ENCODE data around the gene MRGPRX3.
A peak's percentile ranks its signal among the peaks of the same experiment; 100 is the strongest.

MRGPRX3 gene

DNA sequence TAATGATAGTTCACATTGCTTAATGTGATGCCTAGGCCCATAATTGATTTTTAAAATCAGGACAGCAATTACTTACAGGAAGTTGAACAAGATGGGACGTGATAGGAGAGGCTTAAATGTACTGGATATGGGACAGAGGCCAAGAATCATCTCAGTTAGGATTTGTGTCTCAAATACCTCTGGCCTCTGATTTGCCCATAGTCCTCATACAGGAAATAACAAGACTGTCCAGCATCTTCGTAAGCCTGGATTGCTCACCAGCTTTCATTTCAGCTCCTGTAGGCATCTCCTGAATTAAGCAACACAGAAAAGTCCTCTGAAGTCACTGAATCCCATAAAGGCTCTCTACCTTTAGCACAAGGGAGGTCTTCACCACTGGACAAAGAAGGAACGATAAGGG is at the start of gene MRGPRX3:
Gene MRGPRX3 (plus strand): TSS at position 231 of the 400 bp plus-strand sequence. CDS start 4,632 bp downstream, outside the sequence.
- Histone ChIP-seq H3K9ac (ENCODE audit: low read length) (no peak within 1 kb of the TSS), H3K9me3 (ENCODE audit: control insufficient read depth, low read length) (no peaks in the 10 kb centered on the region), H3K4me1 (ENCODE audit: control insufficient read depth, insufficient read depth, low read length) (no peaks in the 10 kb centered on the region), H3K36me3 (ENCODE audit: control insufficient read depth, insufficient read depth, low read length) (no peaks in the 10 kb centered on the region), H3K27me3 (ENCODE audit: control insufficient read depth, insufficient read depth, low read length) (no peaks in the 10 kb centered on the region), H3K4me3 (ENCODE audit: low read length) (no peak within 1 kb of the TSS)

DNA sequence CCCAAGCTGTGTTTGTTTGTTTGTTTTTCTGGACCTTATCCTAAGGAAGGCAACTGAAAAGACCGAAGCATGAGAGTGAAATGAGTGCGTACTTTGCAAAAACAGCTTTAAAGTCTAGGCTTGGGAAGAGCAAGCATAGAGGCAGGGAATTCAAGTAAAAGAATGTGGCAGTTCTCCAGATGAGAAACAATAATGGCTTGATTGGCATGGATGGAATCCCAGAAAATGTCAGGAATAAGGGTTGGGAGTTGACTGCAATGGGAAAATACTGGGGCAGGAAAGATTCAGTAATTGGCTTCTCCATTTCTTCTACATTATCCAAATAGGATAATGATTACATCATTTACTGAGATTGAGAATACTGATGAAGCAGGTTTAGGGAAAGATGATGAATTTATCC is 44.0 kb upstream of the MRGPRX3 start:
- Histone ChIP-seq H3K4me1 (ENCODE audit: control insufficient read depth, insufficient read depth, low read length) (no peaks in the 10 kb centered on the region), H3K9ac (ENCODE audit: low read length) (no peak overlapping the region), H3K9me3 (ENCODE audit: control insufficient read depth, low read length) (no peaks in the 10 kb centered on the region), H3K27me3 (ENCODE audit: control insufficient read depth, insufficient read depth, low read length) (no peaks in the 10 kb centered on the region), H3K36me3 (ENCODE audit: control insufficient read depth, insufficient read depth, low read length) (no peaks in the 10 kb centered on the region), H3K4me3 (ENCODE audit: low read length) (no peak overlapping the region)

DNA sequence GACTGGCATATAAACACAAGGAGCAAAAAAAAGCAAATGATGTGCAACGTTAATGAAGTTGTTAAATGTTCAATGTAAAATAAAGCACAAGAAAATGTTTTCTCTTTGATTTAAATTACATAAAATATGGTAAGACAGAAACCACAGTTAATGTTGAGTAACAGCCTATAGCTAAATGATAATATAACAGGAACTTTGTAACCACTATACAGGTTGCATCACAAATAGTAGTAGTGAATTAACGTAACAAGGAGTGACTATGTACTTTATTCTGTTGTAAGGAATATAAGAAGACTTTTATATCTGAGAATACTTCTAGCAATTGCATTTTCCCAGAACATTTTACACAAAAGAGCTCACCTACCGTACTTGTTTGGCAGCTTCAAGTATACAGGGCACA is 43.4 kb upstream of the MRGPRX3 start:
- Histone ChIP-seq H3K9ac (ENCODE audit: low read length) (no peak overlapping the region), H3K9me3 (ENCODE audit: control insufficient read depth, low read length) (no peaks in the 10 kb centered on the region), H3K4me1 (ENCODE audit: control insufficient read depth, insufficient read depth, low read length) (peaks cover 4% of the 10 kb centered on the region), H3K36me3 (ENCODE audit: control insufficient read depth, insufficient read depth, low read length) (no peaks in the 10 kb centered on the region), H3K27me3 (ENCODE audit: control insufficient read depth, insufficient read depth, low read length) (no peaks in the 10 kb centered on the region), H3K4me3 (ENCODE audit: low read length) (no peak overlapping the region)

DNA sequence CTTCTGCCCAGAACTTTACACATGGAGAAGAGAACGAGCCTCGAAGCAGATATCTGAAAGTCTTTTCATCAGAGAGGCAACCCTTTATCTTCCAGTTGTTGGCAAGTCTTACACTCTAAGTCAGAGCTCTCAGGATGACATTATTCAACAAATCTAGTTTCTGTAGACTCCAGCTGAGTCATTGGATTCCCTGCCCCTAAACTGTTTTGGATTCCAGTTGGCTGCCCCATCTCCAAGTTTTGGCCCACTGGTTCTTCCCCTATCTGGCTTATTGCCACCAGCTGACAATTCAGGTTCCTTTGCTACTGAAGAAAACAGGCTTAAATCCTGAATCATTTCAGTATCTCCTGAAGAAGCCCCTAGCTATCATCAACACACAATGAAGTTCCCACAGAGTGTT is 40.6 kb upstream of the MRGPRX3 start:
- Histone ChIP-seq H3K9me3 (ENCODE audit: control insufficient read depth, low read length) (no peaks in the 10 kb centered on the region), H3K4me3 (ENCODE audit: low read length) (no peak overlapping the region), H3K36me3 (ENCODE audit: control insufficient read depth, insufficient read depth, low read length) (no peaks in the 10 kb centered on the region), H3K27me3 (ENCODE audit: control insufficient read depth, insufficient read depth, low read length) (no peaks in the 10 kb centered on the region), H3K9ac (ENCODE audit: low read length) (no peak overlapping the region), H3K4me1 (ENCODE audit: control insufficient read depth, insufficient read depth, low read length) (peaks cover 8% of the 10 kb centered on the region)

DNA sequence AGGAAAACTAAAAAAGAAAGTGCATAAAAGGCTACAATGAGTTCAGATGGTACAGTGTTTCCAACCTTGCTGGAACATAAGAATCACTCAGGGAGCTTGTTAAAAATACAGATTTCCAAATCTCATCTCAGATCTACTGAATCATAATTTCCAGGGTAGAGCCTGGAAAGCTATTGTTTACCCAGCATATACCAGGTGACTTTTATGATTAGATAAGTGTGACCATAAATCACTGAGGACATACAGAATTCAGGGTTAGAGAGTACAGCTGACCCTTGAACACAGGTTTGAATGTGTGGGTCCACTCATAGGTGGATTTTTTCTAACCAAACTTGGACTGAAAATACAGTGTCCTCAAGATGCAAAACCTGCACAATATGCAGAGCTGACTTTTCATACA is 38.4 kb upstream of the MRGPRX3 start:
- Histone ChIP-seq H3K4me3 (ENCODE audit: low read length) (no peak overlapping the region), H3K4me1 (ENCODE audit: control insufficient read depth, insufficient read depth, low read length) (peaks cover 8% of the 10 kb centered on the region), H3K9me3 (ENCODE audit: control insufficient read depth, low read length) (no peaks in the 10 kb centered on the region), H3K9ac (ENCODE audit: low read length) (no peak overlapping the region), H3K27me3 (ENCODE audit: control insufficient read depth, insufficient read depth, low read length) (no peaks in the 10 kb centered on the region), H3K36me3 (ENCODE audit: control insufficient read depth, insufficient read depth, low read length) (no peaks in the 10 kb centered on the region)

DNA sequence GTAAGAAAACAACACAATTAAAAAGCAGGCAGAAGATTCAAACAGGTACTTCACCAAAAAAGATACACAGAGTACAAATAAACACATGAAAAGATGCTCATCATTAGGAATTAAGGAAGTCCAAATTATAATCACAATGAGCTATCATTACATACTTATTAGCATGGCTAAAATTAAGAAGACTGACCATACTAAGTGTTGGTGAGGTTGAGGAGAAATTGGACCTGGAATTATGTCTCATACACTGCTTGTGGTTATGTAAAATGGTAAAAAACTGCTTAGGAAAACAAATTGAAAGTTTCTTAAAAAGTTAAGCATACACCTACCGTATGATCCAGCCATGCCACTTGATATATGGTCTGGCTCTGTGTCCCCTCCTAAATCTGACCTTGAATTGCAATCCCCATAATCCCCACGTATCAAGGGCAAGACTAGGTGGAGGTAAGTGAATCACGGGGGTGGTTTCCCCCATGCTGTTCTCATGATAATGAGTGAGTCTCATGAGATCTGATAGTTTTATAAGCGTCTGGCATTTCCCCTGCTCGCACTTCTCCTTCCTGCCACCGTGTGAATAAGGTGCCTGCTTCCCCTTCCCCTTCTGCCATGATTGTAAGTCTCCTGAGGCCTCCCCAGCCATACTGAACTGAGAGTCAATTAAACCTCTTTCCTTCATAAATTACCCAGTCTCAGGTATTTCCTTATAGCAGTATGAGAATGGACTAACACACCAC is 31.3 kb upstream of the MRGPRX3 start:
- Histone ChIP-seq H3K9ac (ENCODE audit: low read length) (no peak overlapping the region), H3K36me3 (ENCODE audit: control insufficient read depth, insufficient read depth, low read length) (no peaks in the 10 kb centered on the region), H3K9me3 (ENCODE audit: control insufficient read depth, low read length) (no peaks in the 10 kb centered on the region), H3K4me1 (ENCODE audit: control insufficient read depth, insufficient read depth, low read length) (no peaks in the 10 kb centered on the region), H3K4me3 (ENCODE audit: low read length) (no peak overlapping the region), H3K27me3 (ENCODE audit: control insufficient read depth, insufficient read depth, low read length) (no peaks in the 10 kb centered on the region)

DNA sequence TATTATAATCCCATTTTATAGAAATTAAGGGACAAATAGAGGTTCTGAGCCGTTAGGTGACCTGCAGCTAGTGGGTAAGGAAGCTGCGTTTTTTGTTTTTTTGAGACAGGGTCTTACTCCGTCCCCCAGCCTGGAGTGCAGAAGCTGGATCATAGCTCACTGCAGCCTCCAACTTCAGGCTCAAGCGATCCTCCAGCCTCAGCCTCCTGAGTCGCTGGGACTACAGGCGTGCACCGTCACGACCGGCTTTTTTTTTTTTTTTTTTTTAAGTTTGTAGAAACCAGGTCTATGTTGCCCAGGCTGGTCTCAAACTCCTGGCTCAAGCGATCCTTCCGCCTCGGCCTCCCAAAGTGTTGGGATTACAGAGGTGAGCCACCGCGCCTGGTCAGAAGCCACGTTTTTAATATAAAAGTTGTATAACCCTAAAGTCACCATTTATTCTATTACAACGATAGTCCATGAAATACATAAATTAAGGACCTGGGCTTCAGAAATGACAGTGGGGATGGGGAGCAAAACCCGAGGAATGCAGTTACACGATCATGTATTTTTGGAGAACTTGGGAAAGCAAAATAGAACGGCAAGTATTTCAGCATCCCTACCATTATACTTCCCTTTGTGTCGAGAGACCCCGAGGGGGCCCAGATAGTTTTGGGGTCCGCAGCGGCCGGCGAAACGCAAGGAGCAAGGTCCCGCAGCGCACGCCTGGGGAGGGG is 27.1 kb upstream of the MRGPRX3 start:
- Histone ChIP-seq H3K4me3 (ENCODE audit: low read length) (peak overlapping the region; percentile 61), H3K27me3 (ENCODE audit: control insufficient read depth, insufficient read depth, low read length) (peaks cover 2% of the 10 kb centered on the region), H3K9ac (ENCODE audit: low read length) (peak overlapping the region; percentile 84), H3K9me3 (ENCODE audit: control insufficient read depth, low read length) (no peaks in the 10 kb centered on the region), H3K36me3 (ENCODE audit: control insufficient read depth, insufficient read depth, low read length) (no peaks in the 10 kb centered on the region), H3K4me1 (ENCODE audit: control insufficient read depth, insufficient read depth, low read length) (no peaks in the 10 kb centered on the region)

DNA sequence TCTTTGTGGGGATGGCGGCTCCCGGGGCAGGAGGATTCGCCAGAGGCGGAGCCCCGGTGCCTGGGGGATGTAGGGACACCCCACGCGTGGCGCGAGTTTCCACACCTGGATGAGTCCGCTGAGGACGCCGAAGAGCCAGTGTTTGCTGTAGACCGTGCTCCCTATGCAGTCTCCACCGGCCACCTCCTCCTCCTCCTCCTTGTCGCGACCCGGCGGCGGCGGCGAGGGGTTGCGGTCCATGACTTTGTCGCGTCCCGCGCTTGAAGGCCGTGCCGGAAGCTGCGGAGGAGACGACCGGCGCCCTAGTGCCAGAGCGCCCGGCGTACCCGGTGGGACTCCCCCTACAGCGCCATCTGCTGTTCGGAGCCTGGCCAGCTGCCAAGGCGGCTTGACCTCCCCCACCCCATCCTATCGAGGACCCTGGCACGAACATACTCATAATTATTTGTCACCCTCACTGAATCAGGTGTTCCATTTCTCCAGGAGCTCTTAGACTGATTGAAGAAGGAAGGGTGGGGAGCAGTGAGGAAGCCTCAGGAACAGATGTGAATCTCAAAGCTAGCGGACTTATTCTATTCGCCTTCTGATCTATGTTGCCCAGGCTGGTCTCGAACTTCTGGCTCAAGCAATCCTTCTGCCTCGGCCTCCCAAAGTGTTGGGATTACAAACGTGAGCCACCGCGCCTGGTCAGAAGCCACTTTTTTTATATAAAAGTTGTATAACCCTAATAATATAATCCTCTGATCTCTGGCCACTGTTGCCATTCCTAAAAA is 26.4 kb upstream of the MRGPRX3 start, which contains the start of gene SAAL1:
Gene SAAL1 (minus strand): TSS at position 281 of the 773 bp plus-strand sequence. CDS start 41 bp downstream, at position 240.
- Histone ChIP-seq H3K4me3 (ENCODE audit: low read length) (peak within 1 kb of the TSS; percentile 61), H3K9me3 (ENCODE audit: control insufficient read depth, low read length) (no peaks in the 10 kb centered on the region), H3K4me1 (ENCODE audit: control insufficient read depth, insufficient read depth, low read length) (no peaks in the 10 kb centered on the region), H3K9ac (ENCODE audit: low read length) (peak within 1 kb of the TSS; percentile 84), H3K36me3 (ENCODE audit: control insufficient read depth, insufficient read depth, low read length) (no peaks in the 10 kb centered on the region), H3K27me3 (ENCODE audit: control insufficient read depth, insufficient read depth, low read length) (peaks cover 5% of the 10 kb centered on the region)

DNA sequence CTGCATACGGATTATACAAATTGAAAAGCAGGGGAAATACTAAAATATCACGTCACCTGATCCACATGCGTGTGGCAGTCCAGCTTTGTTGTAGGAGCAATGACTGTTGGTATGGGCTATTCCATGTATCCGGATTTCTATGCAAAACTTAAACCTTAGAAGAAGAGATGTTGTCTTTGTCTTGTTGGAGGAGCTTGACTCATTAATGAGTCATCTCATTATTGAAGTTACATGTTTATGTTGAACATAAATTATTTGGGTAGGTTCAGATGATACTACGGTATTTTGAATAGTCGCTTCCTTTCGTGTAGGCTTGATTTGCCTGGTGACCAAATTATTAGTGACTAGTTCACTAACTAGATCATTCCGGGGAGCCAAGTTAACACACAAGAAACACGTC is 25.7 kb upstream of the MRGPRX3 start:
- peaks cover 5% of the 10 kb centered on the region for H3K27me3 ChIP-seq (ENCODE audit: control insufficient read depth, insufficient read depth, low read length)
- H3K4me1 ChIP-seq (ENCODE audit: control insufficient read depth, insufficient read depth, low read length): no peaks in the 10 kb centered on the region
- H3K9ac ChIP-seq (ENCODE audit: low read length): no peak overlapping the region
- H3K9me3 ChIP-seq (ENCODE audit: control insufficient read depth, low read length): no peaks in the 10 kb centered on the region
- H3K36me3 ChIP-seq (ENCODE audit: control insufficient read depth, insufficient read depth, low read length): no peaks in the 10 kb centered on the region
- H3K4me3 ChIP-seq (ENCODE audit: low read length): no peak overlapping the region

DNA sequence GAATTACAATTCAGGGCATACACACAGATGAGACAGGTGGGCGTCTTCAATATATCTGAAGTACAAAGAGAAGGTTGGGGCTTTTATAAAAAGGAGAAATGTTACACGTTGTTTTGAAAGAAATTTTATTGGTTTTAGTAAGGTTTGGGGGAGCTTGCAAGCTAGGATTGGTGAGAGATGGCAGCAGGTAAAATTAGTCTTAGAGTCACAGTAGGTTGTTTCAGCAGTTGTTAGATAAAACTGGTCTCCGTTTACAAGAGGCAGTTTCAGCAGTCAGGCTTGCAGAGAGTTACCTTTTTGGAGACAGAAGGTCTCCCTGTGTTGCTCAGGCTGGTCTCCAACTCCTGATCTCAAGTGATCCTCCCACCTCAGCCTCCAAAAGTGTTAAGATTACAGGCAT is 24.1 kb upstream of the MRGPRX3 start:
- H3K27me3 ChIP-seq (ENCODE audit: control insufficient read depth, insufficient read depth, low read length): peaks cover 9% of the 10 kb centered on the region
- H3K9ac ChIP-seq (ENCODE audit: low read length): no peak overlapping the region
- no peaks in the 10 kb centered on the region for H3K4me1 ChIP-seq (ENCODE audit: control insufficient read depth, insufficient read depth, low read length)
- no peaks in the 10 kb centered on the region for H3K9me3 ChIP-seq (ENCODE audit: control insufficient read depth, low read length)
- H3K4me3 ChIP-seq (ENCODE audit: low read length): no peak overlapping the region
- H3K36me3 ChIP-seq (ENCODE audit: control insufficient read depth, insufficient read depth, low read length): no peaks in the 10 kb centered on the region

DNA sequence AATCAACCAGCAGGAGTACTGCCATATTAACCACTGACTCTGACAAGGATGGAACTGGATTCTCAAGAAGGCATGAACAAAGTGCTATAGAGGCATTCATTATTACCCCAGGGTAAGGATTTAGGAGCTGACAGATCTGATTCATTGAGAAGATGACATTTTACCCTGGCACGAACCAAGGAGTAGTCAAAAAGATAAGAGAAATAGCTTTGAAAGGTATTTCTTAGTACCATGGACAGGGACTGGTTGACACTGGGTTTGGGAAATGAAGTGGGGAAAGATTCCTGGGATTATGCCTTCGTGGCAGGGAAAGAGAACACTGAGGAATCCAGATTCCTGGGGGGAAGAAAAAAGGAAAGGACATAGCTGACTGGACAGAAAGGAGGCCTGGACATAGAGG is 21.4 kb upstream of the MRGPRX3 start:
- no peaks in the 10 kb centered on the region for H3K36me3 ChIP-seq (ENCODE audit: control insufficient read depth, insufficient read depth, low read length)
- H3K4me1 ChIP-seq (ENCODE audit: control insufficient read depth, insufficient read depth, low read length): no peaks in the 10 kb centered on the region
- no peaks in the 10 kb centered on the region for H3K9me3 ChIP-seq (ENCODE audit: control insufficient read depth, low read length)
- H3K4me3 ChIP-seq (ENCODE audit: low read length): no peak overlapping the region
- no peak overlapping the region for H3K9ac ChIP-seq (ENCODE audit: low read length)
- peaks cover 18% of the 10 kb centered on the region for H3K27me3 ChIP-seq (ENCODE audit: control insufficient read depth, insufficient read depth, low read length)
